GM10266 (cell line): Measurements from ENCODE around the gene PACRG.

Experiments
- DNase-seq: peaks from one replicate; pipeline ENCODE4 v3.0.0; 2012; ENCODE audit errors: extremely low spot score
- TF ChIP-seq, protein P1 (sequence below): IDR thresholded peaks from 2 replicates; pipeline ENCODE4 v1.5.1; 2012; ENCODE audit warnings: mild to moderate bottlenecking, low read depth; ENCODE audit not compliant: control insufficient read depth, insufficient read depth; ENCODE audit errors: missing control alignments

Gene PACRG

GRCh38 chr6:162964488-162965140 is 236.8 kb downstream of the PACRG start:
- TF ChIP-seq, protein P1, sequence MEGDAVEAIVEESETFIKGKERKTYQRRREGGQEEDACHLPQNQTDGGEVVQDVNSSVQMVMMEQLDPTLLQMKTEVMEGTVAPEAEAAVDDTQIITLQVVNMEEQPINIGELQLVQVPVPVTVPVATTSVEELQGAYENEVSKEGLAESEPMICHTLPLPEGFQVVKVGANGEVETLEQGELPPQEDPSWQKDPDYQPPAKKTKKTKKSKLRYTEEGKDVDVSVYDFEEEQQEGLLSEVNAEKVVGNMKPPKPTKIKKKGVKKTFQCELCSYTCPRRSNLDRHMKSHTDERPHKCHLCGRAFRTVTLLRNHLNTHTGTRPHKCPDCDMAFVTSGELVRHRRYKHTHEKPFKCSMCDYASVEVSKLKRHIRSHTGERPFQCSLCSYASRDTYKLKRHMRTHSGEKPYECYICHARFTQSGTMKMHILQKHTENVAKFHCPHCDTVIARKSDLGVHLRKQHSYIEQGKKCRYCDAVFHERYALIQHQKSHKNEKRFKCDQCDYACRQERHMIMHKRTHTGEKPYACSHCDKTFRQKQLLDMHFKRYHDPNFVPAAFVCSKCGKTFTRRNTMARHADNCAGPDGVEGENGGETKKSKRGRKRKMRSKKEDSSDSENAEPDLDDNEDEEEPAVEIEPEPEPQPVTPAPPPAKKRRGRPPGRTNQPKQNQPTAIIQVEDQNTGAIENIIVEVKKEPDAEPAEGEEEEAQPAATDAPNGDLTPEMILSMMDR, result no peak
- no peak for DNase-seq

DNA sequence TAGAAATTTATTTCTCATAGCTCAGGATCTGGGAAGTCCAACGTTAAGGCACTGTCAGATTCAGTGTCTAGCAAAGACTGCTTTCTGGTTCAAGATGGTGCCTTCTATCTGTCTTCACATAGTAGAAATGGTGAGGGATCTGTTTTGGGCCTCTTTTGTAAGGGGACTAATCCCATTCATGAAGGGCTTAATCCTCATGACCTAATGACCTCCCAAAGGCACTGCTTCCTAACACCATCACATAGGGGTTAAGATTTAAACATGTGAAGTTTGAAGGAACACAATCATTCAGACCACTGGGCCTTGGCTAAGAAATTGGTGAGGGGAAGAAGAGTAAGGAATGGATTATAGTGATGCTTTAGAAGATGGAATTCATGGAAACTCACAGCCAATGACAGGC is 237.6 kb downstream of the PACRG start:
- DNase-seq, result no peak
- TF ChIP-seq, protein P1, result no peak

GRCh38 chr6:162970246-162970645 is 242.5 kb downstream of the PACRG start:
- TF ChIP-seq, protein P1, result no peak
- DNase-seq, result no peak

GRCh38 chr6:162971356-162971755 is 243.6 kb downstream of the PACRG start:
- TF ChIP-seq, protein P1, result no peak
- no peak for DNase-seq

DNA sequence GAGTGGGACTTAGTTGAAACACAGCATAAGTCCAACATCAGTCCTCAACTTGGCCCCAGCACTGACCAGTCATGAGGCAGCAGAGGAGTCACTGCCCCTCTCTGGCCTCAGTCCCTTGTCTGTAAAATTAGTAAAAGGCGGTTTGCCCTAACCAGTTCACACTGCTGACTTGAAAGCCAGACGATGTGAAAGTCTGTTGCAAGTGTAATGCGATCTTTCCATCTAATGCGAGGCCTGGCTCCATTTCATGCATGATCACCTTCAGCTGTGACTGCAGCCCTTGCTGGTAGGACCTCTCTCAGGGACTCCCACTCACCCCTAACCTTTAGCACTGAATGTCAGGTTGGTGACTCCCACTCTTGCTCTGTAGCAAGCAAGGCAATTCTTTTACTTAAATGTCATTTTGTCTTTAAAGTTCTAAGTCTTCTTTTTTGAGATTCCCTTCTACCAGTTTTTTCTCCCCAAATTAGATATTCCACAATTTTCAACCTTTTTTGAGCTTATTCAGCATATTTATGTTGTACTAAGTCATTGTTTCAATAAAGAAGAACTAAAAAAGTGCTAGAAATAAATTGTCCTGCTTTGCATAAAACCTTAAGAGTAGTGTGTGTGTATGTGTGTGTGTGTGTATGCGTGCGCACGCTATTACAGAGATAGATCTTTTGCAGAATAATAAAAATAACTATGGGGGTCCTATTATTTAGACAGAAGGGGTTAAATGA is 245.5 kb downstream of the PACRG start:
- TF ChIP-seq, protein P1, result no peak
- no peak for DNase-seq

GRCh38 chr6:162973980-162974379 is 246.2 kb downstream of the PACRG start:
- TF ChIP-seq, protein P1, result no peak
- DNase-seq, result no peak

GRCh38 chr6:162974685-162975084 is 246.9 kb downstream of the PACRG start:
- TF ChIP-seq, protein P1, result no peak
- DNase-seq, result no peak
